GM19240 (cell line): ENCODE measurements around the gene CADM4.

Experiments
- DNase-seq: peaks from one replicate; pipeline ENCODE4 v3.0.0; 2011; ENCODE audit warnings: low spot score; ENCODE audit not compliant: insufficient read length

The CADM4 gene

DNA sequence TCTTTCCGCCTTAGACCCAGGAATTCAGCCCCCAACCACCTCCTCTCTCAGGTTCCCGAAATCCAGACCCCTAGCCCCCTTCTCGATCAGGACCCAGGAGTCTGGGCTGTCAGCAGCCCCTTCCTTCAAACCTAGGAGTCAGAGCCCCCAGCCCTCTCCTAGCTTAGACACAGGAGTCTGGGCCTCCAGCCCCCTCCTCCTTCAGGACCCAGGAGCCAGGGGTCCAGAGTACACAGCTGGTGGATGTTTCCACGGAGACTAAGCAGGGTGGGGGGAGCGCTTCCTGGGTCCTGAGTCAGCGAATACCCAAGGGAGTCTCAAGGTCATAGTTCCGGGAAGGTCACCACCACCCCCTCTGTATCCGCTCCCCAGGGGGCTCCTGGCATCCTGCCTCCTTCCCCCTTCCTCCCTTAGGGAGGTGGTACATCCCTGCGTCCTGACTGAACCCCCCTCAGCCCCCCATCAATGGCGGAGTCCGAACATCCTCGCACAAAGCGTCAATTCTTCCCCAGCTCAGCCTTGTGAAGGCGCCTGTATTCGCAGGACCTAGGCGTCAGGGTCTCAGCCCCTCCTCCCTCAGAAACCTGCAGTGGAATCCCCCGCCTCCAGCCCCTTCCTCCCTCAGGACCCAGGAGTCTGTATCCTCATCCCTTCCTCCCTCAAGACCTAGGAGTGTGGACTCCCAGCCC is 4.6 kb downstream of the CADM4 start:
- no peak for DNase-seq

DNA sequence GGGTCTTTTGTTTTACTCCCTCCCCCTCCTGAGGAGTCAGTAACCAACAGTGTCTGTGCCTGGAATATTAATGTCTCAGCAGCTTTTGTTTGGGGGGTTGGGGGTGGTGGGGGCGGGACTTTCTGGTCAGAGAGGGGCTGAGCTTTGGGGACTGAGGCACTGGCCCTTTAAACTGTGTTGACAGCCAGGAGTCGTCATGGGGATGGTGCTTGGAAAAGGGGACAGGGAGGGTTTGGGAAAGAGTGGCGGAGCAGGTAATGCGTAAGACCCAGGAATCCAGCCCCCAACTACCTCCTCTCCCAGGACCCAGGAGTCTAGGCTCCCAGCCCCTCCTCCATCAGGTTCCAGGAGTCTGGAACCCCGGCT is 5.2 kb downstream of the CADM4 start:
- DNase-seq: no peak

DNA sequence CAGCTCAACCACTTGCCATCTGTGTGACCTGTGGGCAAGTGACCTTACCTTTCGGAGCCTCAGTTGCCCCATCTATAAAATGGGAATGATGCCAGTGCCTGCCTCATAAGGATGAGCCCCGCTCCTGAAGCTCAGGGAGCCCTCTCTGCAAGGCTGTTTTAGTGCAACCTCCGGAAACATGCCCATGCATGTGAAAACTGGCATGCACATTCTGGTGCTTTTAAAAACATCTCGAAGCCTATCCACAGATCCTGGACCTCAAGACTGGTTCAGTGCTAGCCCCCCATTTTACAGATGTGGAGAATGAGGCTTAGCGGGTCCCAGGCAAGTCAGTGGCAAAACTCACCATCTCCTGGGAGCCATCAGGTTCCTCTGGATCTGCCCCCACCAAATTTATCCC is 5.6 kb downstream of the CADM4 start:
- no peak for DNase-seq

DNA sequence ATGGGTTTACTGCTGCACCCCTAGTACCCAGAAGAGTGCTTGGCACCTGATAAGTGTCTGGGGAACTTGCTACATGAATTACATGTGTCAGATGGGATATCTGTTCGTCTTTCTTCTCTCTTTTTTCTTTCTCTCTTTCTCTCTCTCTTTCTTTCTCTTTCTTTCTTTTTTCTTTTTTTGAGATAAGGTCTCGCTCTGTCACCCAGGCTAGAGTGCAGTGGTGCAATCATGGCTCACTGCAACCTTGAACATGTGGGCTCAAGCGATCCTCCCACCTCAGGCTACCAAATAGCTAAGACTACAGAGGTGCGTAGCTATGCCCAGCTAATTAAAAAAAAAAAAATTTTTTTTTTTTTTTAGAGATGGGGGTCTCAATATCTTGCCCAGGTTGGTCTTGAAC is 6.1 kb downstream of the CADM4 start:
- DNase-seq: no peak

DNA sequence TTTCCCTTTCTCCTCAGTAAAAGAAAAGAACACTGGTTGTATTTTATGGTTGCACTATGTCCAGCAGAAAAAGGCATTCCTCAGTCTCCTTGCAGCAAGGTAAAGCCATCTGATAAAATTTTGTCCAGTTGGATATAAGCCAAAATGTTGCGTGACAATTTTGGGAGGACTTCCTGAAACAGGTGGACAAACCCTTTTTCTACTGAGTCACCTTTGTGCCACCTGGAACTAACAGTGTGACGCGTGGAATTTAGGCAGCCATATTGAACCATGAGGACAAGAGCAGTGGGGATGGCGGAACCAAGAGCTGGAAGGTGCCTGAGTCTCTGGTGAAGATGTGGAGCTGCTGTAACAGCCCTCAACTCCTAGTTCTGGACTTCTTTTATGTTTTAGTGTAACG is 8.2 kb downstream of the CADM4 start:
- no peak for DNase-seq

DNA sequence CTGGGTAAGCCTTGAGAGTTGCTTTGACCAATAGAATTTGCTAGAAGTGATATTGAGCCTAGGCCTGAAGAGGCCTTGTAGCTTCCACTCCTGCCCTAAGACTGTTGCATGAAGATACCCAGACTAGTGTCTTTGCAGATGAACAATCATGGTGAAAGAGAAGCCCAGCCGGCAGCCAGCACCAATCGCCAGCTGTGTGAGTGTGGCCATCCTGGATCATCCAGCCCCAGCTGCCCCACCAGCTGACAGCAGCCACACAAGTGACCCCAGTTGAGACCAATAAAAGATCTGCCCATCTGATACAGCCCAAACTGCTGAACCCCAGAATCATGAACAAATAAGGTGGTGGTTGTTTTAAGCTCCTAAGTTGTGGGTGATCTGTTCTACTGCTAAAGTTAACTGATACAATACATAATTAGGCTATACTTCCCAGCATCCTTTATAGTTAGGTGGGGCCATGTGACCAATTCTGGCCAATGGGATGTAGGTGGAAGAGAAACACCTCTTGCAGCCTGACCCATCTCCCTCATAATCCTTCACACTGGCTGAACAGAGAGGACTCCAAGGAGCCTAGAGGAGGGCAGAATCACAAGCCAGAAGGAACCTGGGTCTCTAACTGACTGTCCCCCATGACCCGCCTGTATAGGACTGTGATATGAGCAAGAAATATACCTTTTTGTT is 10.9 kb downstream of the CADM4 start:
- no peak for DNase-seq

DNA sequence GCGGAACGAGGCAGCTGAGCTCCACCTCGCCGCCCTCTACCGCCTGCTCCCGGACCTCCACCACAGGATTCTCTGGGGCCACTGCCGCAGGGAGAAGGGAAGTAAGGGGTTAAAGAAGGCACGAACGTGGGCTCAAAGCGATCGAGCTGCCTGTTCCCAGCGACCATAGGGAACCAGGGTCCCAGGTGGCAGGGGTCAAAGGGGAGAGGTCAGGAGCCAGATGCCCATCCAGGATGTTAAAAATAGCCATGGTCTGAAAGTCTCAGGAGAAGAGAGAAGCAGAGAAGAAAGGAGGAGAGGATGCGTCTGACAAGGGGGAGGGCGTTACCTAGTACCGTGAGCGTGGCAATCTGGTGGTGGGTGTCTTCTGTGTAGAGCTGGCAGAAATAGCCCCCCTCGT is 12.8 kb downstream of the CADM4 start:
- no peak for DNase-seq

DNA sequence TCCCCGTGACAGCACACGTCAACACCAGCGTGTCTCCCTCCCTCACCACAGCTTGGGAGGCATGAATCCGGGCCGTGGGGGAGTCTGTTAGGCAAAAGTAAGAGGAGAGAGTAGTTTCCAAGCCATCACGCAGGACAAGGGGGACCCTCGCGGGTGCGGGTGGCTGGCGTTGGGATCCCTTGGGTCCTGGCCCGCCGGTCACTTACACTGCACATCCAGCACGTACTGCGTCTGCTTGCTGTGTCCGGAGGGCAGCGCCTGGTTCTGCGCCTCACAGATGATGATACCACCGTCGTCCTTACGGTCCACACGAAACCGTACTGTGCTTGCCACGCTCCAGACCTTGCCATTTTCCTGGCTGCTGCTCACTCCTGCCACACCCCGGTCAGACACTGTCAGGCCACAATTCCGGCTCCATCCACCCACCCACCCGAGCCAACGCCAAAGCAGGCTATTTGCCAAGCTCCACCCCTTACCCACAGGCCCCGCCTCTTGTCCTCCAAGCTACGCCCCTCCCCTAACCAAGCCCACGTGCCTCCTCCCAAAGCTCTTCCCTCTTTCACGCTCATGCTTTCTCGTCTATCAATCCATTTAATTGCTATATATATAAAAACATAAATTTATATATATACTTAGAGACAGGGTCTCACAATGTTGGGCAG is 13.6 kb downstream of the CADM4 start:
- no peak for DNase-seq

DNA sequence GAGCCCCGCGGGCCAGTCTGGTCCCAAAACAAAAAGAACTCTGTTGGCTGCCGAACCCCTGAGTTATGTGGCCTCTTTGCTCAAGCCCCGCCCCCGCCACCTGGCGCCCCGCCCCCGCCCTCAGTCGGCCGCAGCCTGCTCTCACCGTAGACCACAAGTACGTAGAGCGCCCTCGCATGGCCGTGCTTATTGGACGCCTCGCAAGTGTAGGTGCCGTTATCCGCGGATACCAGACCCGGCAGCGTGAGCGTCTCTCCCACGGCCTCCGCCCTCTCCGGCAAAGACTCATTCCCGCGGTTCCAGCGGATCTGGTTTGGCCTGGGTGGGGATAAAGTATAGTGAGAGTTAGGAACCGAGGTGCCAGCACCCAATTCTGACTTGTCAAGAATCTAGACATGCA is 14.7 kb downstream of the CADM4 start:
- no peak for DNase-seq

DNA sequence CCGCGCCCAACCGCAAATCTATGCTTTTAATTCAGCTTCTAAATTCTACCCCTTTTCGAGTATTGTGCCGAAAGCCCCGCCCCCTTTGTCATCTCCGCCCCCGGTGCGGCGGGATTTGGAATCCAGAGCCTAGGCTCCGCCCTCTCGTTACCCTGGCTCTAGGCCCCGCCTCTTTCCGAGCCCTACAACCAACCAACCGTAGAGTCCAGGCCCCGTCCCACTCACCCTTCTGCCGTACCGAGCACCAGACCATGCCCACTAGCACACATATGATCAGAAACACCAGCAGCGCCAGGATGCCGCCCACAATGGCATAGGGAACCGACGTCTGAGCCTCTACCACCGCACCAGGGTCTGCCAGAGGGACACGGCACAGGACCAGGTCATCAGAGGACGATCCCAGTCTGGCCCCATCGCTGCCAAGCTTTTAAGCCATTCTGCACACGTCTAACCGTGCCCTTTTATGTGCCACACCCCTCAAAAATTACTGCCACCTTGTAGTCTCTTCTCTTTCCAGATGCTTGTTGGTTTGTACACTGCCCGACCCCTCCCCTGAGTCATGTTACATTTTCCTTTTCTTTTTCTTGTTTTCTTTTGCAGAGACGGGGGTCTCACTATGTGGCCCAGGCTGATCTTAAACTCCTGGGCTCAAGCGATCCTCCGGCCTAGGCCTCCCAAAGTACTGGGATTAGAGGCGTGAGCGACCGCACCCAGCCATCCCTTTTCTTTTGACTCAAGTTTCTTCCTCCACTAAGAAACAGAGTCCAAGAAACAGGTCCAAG is 15.6 kb downstream of the CADM4 start:
- no peak for DNase-seq

DNA sequence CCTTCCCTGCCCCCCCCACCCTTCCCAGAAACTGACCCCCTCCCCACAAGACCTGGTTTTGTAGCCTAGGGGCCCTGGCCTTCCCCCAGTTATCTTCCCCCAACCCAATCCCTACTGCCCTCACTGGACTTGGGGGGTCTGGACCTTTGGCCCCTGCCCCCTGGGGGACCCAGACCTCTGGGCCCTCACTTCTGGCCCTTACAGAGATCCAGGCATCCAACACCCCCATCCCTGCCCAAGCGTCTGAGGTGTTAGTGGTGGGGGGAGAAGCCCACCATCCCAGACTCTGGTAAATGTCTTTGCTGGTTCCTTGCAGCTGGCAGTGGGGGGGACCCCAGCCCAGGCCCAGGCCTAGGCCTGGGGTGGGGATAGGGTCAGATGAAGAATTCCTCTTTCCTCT is 16.7 kb downstream of the CADM4 start:
- DNase-seq: no peak

DNA sequence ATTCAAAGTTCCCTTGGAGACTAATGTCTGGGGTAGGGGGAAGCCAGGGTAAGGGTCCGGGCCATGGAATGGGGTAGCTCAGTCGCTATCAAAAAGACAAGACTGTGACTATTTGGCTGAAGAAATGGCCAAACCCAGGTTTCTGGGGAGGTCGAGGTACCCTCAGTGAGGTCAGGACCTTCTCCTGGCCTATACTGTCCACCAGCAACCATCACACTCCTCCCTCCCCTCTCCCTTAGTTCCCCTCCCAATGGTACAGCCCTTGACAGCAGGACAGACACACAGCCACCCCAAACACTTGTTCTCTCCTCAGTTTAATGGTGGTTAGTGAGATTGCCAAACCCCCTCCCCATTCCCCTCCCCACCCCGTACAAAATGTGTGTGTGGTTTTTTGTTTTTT is 17.6 kb downstream of the CADM4 start:
- DNase-seq: no peak

DNA sequence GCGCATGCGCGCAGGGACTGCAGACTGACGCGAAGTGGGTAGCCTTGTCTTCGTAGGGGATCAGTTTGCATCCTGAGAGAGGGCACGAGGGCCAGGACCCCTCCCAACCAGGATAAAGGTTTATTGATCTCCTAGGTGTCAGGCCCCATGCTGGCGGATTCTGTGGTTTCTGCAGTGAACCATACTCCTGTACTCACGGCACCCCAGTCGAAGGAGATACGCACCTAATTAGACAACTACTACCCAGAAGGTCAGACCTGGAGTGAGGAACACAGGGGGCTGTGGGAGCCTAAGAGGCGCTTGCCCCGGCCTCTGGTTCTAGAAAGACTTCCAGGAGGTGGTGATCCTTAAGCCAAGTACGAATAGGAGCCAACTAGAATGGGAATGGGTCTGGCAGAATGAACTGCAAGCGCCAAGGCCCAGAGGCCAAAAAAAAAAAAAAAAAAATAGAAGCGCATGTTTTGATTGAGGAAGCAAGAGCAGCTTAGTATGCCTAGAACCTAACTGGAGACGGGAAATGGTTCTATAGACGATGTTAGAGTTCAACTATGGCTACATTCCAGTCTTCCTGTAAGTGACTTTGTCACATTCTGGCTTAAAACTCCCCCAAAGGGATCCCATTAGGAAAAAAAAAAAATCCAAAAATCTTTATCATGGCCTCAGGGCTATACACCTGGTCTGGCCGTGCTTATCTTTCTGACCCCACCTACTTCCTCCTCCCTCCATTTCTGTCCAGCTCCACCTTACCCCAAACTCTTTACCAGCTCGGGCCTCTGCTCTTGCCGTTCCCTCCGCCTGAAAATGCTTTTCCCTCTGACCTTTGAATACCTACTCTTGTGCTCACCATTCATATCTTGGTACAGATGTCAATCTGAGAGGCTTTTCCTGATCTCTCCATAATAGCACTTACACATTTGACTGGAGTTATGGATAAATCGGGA is 19.3 kb downstream of the CADM4 start:
- no peak for DNase-seq

DNA sequence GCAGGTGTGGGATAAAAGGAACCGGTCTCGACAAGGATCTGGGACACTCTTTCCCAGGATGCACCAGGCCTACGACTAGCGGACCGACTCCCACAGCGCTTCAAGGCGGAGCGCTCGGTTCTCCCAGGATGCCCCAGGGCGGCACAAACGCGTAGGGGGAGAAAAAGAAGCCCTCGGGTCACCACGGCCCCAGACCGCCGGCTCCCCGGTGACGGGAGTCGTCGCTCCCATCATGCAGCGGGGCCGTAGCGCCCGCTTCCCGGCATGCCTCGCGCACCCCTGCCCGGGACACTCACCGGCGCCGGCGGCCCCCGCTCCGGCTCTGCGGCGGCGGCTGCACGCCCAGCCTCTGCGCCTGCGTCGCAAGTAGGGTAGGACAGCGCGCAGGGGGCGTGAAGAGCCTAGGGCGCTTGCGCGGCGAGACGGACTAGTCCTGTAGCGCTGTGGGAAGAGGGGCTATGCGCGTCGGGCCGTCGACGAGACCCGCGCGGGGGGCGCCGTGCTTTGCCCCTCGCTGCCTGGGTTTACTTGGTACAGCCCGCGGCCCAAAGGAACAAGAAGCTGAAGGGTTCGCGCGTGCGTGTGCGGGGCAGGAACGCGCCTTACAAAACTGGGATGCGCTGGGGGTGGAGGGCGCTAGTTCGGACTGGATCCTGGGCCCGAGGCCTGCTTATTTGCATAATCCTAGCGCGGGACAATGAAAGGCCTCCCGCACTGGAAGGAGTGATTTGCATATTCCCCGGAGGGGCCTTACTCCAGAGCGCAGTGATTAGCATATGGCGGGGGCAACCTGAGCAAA is 20.2 kb downstream of the CADM4 start, which contains the start of gene ZNF428:
Gene ZNF428, minus strand, starts transcription at position 368 of the 799 bp plus-strand sequence. CDS start 5,325 bp downstream, outside the sequence.
- peak; percentile 91 for DNase-seq

DNA sequence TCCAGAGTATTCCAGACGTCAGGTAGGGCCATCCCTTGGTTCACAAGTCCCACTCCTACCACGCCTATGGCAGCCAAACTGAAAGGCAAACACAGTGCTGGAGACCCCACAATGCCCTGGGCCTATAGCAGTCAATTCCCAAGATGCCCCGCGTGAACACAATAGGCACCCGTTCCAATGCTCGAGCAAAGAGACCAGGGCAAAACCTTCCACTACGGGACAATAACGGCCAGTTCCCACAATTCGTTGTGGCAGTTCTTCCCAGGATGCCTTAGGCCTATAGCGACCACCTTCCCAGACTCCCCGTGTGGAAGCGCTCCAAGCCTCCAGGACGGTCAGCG is 20.8 kb downstream of the CADM4 start:
- DNase-seq: peak; percentile 59

DNA sequence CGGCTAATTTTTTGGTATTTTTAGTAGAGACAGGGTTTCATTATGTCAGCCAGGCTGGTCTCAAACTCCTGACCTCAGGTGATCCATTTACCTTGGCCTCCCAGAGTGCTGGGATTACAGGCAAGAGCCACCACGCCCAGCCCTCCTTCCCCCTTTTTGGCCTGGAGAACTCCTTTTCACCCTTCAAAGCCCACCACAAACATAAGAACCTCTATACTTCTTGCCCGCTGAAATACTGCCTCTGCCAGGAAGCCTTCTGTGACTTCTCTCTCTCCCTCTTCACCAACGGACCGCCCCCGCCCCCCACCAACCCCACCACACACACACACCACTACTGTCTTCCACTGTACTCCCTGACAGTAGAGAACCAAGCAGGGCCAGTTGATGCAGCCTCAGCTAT is 22.7 kb downstream of the CADM4 start:
- DNase-seq: no peak

DNA sequence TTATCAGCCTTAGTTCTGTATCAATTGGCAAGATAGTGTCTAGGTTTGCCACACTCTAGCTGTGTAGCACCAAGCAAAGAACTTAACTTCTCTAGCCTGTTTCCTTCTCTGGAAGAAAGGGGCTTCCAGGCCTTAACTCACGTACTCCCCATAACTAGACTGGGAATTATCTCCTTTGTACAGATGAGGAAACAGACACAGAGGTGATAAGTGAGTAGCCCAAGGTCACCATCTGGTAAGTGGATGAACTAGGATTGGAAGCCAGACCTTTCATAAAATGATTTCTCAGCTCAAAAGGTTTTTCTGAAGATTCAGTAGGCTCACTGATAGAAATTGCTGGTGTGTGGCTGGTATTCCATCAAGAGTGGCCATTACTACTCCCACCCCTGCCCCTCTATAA is 23.3 kb downstream of the CADM4 start:
- no peak for DNase-seq

DNA sequence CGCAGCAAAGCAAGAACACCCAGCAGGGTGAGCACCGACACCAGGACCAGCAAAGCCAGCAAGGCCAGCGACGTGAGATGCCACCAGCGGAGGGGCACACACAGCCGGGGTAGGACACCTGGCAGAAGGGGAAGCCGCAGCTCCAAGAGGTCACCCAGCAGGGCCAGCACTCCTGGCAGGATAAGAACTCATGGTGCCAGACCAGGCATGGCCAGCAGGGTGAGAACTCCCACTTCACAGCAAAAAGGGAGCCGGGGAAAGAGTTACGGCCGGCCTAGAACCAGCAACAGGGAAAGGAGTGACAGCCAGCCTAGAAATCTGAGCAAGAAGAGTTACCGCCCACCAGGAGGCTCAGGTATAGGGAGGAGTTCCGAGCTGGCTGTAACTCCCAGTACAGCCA is 27.3 kb downstream of the CADM4 start:
- DNase-seq: no peak

DNA sequence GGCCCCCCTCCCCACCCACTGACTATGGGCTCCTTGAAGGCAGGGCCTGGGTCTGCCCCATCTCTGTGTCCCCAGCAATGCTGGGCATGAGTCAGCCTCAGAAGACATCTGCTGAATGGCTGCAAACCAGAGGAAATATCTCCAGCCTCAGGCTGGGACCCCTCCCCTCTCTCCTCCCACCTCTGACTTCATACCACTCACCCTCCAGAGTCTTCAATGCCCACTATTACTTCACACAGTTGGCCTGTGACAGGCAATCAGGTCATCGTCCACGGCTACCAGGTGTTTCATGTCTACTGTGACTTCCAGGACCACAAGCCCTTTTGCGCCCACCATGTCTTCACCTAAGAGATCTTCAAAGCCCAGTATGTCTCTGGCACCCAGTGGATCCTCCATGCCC is 27.9 kb downstream of the CADM4 start, which contains the start of gene SRRM5:
Gene SRRM5, plus strand, starts transcription at position 301 of the 400 bp plus-strand sequence. Its CDS starts 34 bp downstream, at position 335.
- no peak for DNase-seq

DNA sequence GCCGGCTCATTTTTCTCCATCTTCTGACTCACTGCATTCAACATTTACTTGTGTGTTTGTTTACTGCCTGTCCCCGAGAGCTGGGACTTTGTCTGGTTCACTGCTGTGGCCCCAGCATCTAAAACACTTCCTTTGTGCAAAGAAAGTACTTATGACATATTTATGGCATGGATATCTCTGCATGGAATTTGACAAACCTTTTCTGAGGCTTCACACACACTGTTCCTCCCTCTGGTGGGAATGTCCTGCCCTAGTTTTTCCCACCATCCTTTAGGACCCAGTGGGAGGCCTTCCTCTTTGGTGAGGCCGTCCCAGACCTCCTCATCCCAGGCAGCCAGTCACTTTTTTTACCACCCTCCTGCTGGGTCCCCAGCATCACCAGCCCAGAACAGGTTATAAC is 29.2 kb downstream of the CADM4 start:
- no peak for DNase-seq
